B cell (primary cell): ENCODE measurements around the gene ARHGAP31. TPM values are rescaled to one million over a fixed set of nuclear protein-coding genes. Genes with fewer than 3 reads are reported as not detected.
"Not testable (repeated sequence)": the region's sequence is repeated elsewhere in the genome, so short reads cannot be mapped to it uniquely, and the experiment has no call there.

Source experiments
- ATAC-seq: fragments of 200-7000 bp; cut with Tn5 transposase; one replicate; pipeline ENCODE4 v1.10.0; 2021; ENCODE audit warnings: low read depth, mild to moderate bottlenecking, moderate number of reproducible peaks, moderate library complexity
- CTCF ChIA-PET: fragments of 350-600 bp; sonication (Branson Sonifier 250); formaldehyde crosslinking; loops from one replicate; lab custom pipeline; 2021; ENCODE audit warnings: antibody characterized with exemption, inconsistent platforms; lab: Charles Lee
- POLR2A ChIA-PET: fragments of 350-600 bp; sonication (Branson Sonifier 250); formaldehyde crosslinking; loops from one replicate; lab custom pipeline; 2021; ENCODE audit warnings: antibody characterized with exemption; lab: Charles Lee
- DNase-seq: peaks from one replicate; pipeline ENCODE4 v3.0.0; 2013
- H2AFZ ChIP-seq: 2 replicates; pipeline ENCODE4 v1.6.1; 2012; ENCODE audit warnings: mild to moderate bottlenecking, low read depth, low read length; ENCODE audit not compliant: insufficient read depth, poor library complexity, severe bottlenecking
- H3K27ac ChIP-seq, 2 donors: 1 replicate in 1 of 2; 2 replicates in 1 of 2; pipeline ENCODE4 v1.5.1; 2012 to 2013; ENCODE audit warnings: low read length in 2 of 2, mild to moderate bottlenecking in 2 of 2, moderate library complexity in 1 of 2
- H3K27me3 ChIP-seq, 4 experiments: fragments of 200-600 bp in 1 of 4; sonication (generic) in 1 of 4; replicated peaks in 1 of 4; 1 replicate in 2 of 4; 2 replicates in 2 of 4; pipeline versions ENCODE4 v1.6.1 to v1.7.0; 2013 to 2016; ENCODE audit warnings: low read length in 3 of 4, mild to moderate bottlenecking in 2 of 4, mixed read lengths in 1 of 4, moderate library complexity in 1 of 4; ENCODE audit not compliant: insufficient read depth in 4 of 4, control insufficient read depth in 3 of 4; ENCODE audit errors: control extremely low read depth in 1 of 4
- H3K36me3 ChIP-seq, 2 experiments: replicated peaks in 1 of 2; 1 replicate in 1 of 2; 2 replicates in 1 of 2; pipeline versions ENCODE4 v1.6.1 to v1.7.1; 2013; ENCODE audit warnings: low read length in 1 of 2; ENCODE audit not compliant: insufficient read depth in 2 of 2, control insufficient read depth in 1 of 2; ENCODE audit errors: control extremely low read depth in 1 of 2, extremely low read depth in 1 of 2
- H3K4me1 ChIP-seq, 2 donors: fragments of 200-600 bp in 1 of 2; sonication (generic) in 1 of 2; 1 replicate in 1 of 2; 2 replicates in 1 of 2; pipeline versions ENCODE4 v1.5.1 to v1.6.1; 2013 to 2017; ENCODE audit warnings: low read length in 2 of 2; ENCODE audit not compliant: control insufficient read depth in 2 of 2, insufficient read depth in 2 of 2
- H3K4me2 ChIP-seq: replicated peaks from 2 replicates; pipeline ENCODE3; 2012; ENCODE audit warnings: mild to moderate bottlenecking, low read depth, low read length; ENCODE audit not compliant: poor library complexity, severe bottlenecking
- H3K4me3 ChIP-seq, 5 experiments: fragments of 200-600 bp in 1 of 5; sonication (generic) in 1 of 5; 1 replicate in 3 of 5; 2 replicates in 2 of 5; pipeline versions ENCODE4 v1.5.1 to v1.7.0; 2011 to 2016; ENCODE audit warnings: low read length in 4 of 5, mild to moderate bottlenecking in 4 of 5, low read depth in 2 of 5, control low read depth in 1 of 5, moderate library complexity in 1 of 5; ENCODE audit not compliant: insufficient read depth in 1 of 5; ENCODE audit errors: control extremely low read depth in 1 of 5, extremely low read depth in 1 of 5
- H3K79me2 ChIP-seq: fragments of 200-600 bp; sonication (generic); one replicate; pipeline ENCODE4 v1.6.0; 2016; ENCODE audit warnings: low read length; ENCODE audit not compliant: control insufficient read depth, insufficient read depth
- H3K9ac ChIP-seq: fragments of 200-600 bp; sonication (generic); 2 replicates; pipeline ENCODE4 v1.6.1; 2017; ENCODE audit warnings: mild to moderate bottlenecking, low read length, moderate library complexity
- H3K9me3 ChIP-seq, 3 donors: one replicate each; pipeline versions ENCODE4 v1.6.1 to v1.7.1; 2013; ENCODE audit warnings: low read length in 2 of 3; ENCODE audit not compliant: control insufficient read depth in 2 of 3, insufficient read depth in 1 of 3; ENCODE audit errors: control extremely low read depth in 1 of 3
- H4K20me1 ChIP-seq: 2 replicates; pipeline ENCODE4 v1.6.0; 2012; ENCODE audit warnings: mild to moderate bottlenecking, low read length; ENCODE audit not compliant: insufficient read depth, control insufficient read depth, poor library complexity, severe bottlenecking
- H3K27ac Mint-ChIP-seq: one replicate; pipeline ENCODE4 v1.8.0; 2021; ENCODE audit warnings: mixed read lengths
- H3K27me3 Mint-ChIP-seq: one replicate; pipeline ENCODE4 v1.8.0; 2021; ENCODE audit warnings: mixed read lengths
- H3K4me1 Mint-ChIP-seq: one replicate; pipeline ENCODE4 v1.8.0; 2021; ENCODE audit warnings: mixed read lengths
- H3K4me3 Mint-ChIP-seq: one replicate; pipeline ENCODE4 v1.8.0; 2021; ENCODE audit warnings: mixed read lengths
- H3K9me3 Mint-ChIP-seq: one replicate; pipeline ENCODE4 v1.8.0; 2022; ENCODE audit warnings: mixed read lengths; ENCODE audit not compliant: insufficient read depth
- EZH2 ChIP-seq: IDR thresholded peaks from 2 replicates; pipeline ENCODE4 v1.6.1; 2012; ENCODE audit warnings: borderline replicate concordance, low read depth, mild to moderate bottlenecking, moderate library complexity, low read length; ENCODE audit not compliant: insufficient read depth, poor library complexity, severe bottlenecking
- WGBS: methylation state at CpG from one replicate; pipeline ENCODE4 v1.1.5; 2013; ENCODE audit warnings: missing lambda C conversion rate; ENCODE audit not compliant: insufficient coverage; 5-methylcytosine and 5-hydroxymethylcytosine counted together
- intact Hi-C: fragments of 100-400 bp; cut with micrococcal nuclease; formaldehyde crosslinking; loops from one replicate; pipeline ENCODE4 v1.10.0; 2022
- polyA plus RNA-seq: library from polyadenylated mRNA; depleted of rRNA; stranded (reverse); fragments of >200 nt; gene quantifications from 2 replicates; pipeline ENCODE4 v1.2.3, GENCODE V29; 2012
- total RNA-seq, 2 donors: library from RNA; stranded (reverse); fragments of 120-200 nt in 1 of 2; gene quantifications; 1 replicate in 1 of 2; 2 replicates in 1 of 2; pipeline versions ENCODE4 v1.2.3 to v1.2.4, GENCODE V29; 2013 to 2022
- TF ChIP-seq, protein P1 (sequence below): fragments of 200-600 bp; IDR thresholded peaks from one replicate; pipeline ENCODE4 v1.8.0; 2022; ENCODE audit warnings: antibody characterized with exemption, mild to moderate bottlenecking

Gene ARHGAP31
- total and polyA plus RNA-seq, 2 donors (not counting 1 experiment from before 2014, with no cell fraction given), result 3.5 to 7.8 TPM

DNA sequence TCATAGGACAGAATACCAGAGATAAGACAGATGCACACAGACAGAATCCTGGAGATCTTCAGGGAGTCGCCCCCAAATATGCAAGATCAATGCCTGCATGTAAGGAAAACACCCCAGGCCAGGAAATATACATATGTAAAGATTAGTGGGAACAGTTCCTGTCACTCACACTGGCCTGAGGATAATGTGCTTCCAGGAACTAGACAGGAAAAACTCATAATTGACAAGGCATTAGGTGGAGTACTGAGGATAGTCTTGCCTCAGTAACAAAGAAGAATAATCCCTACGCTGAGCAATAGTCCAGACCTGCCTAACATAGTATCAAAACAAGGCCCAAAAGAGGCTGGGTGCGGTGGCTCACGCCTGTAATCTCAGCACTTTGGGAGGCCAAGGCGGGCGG lies 33.1 kb upstream of the ARHGAP31 start:
- WGBS, result 100% methylated on average over 1 of the region's 6 CpGs
- peaks cover 21% of the 10 kb centered on the region for H3K4me1 Mint-ChIP-seq
- Histone ChIP-seq H3K27me3 (peaks cover 0 to 3% (median 0%) of the 10 kb centered on the region in 4 experiments), H3K4me1 (peaks cover 17 to 21% of the 10 kb centered on the region in 2 donors), H4K20me1 (no peaks in the 10 kb centered on the region), H3K79me2 (no peaks in the 10 kb centered on the region), H3K4me3 (no peak overlapping the region), H3K4me2 (no peak overlapping the region), H2AFZ (no peak overlapping the region), H3K27ac (no peak overlapping the region), H3K9ac (no peak overlapping the region), H3K9me3 (peaks cover 0 to 6% (median 0%) of the 10 kb centered on the region in 3 donors), H3K36me3 (no peaks in the 10 kb centered on the region)
- no peak overlapping the region for H3K27ac Mint-ChIP-seq
- ChIA-PET CTCF (no interaction called here), POLR2A (no interaction called here)
- no peak for DNase-seq
- ATAC-seq, result no peak
- no peaks in the 10 kb centered on the region for H3K9me3 Mint-ChIP-seq
- intact Hi-C loops, result no loop called here
- no peak overlapping the region for H3K4me3 Mint-ChIP-seq
- no peak for TF ChIP-seq EZH2
- TF ChIP-seq, protein P1, sequence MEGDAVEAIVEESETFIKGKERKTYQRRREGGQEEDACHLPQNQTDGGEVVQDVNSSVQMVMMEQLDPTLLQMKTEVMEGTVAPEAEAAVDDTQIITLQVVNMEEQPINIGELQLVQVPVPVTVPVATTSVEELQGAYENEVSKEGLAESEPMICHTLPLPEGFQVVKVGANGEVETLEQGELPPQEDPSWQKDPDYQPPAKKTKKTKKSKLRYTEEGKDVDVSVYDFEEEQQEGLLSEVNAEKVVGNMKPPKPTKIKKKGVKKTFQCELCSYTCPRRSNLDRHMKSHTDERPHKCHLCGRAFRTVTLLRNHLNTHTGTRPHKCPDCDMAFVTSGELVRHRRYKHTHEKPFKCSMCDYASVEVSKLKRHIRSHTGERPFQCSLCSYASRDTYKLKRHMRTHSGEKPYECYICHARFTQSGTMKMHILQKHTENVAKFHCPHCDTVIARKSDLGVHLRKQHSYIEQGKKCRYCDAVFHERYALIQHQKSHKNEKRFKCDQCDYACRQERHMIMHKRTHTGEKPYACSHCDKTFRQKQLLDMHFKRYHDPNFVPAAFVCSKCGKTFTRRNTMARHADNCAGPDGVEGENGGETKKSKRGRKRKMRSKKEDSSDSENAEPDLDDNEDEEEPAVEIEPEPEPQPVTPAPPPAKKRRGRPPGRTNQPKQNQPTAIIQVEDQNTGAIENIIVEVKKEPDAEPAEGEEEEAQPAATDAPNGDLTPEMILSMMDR, result no peak
- H3K27me3 Mint-ChIP-seq, result peaks cover 16% of the 10 kb centered on the region

DNA sequence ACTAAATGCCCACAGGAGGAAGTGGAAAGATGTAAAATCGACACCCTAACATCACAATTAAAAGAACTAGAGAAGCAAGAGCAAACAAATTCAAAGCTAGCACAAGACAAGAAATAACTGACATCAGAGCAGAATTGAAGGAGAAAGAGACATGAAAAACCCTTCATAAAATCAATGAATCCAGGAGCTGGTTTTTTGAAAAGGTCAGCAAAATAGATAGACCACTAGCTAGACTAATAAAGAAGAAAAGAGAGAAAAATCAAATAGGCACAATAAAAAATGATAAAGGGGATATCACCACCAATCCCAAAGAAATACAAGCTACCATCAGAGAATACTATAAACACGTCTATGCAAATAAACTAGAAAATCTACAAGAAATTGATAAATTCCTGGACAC lies 24.0 kb upstream of the ARHGAP31 start:
- H3K27ac Mint-ChIP-seq, H4K20me1 ChIP-seq, H3K79me2 ChIP-seq, H3K27me3 ChIP-seq, H3K9me3 ChIP-seq, H3K9ac ChIP-seq, DNase-seq, H2AFZ ChIP-seq, POLR2A ChIA-PET, H3K4me2 ChIP-seq, H3K27me3 Mint-ChIP-seq, intact Hi-C loops, H3K4me3 ChIP-seq, H3K4me1 ChIP-seq, H3K4me3 Mint-ChIP-seq, H3K4me1 Mint-ChIP-seq, H3K36me3 ChIP-seq, ATAC-seq, H3K27ac ChIP-seq, H3K9me3 Mint-ChIP-seq: not testable (repeated sequence)
- no CpG with 5 or more reads among the region's 2 CpGs for WGBS
- CTCF ChIA-PET, result interaction anchor here (1.8 kb wide), 1 partner anchor 29 kb away, joined by 5 read pairs; the partner anchor contains the start of gene B4GALT4
